A673 (cell line): ENCODE data around the gene ITK. TPM values are rescaled to one million over a fixed set of nuclear protein-coding genes. Genes with fewer than 3 reads are reported as not detected.

Experiments
- BruUV-seq: library from RNA; stranded (reverse); fragments of 400-500 nt; replicated peaks from 2 replicates; lab custom pipeline; 2021; lab: Mats Ljungman, UMichigan
- CTCF ChIA-PET: fragments of 300-600 bp; sonication (Branson Sonifier 250); formaldehyde crosslinking; loops from one replicate; lab custom pipeline; 2022; ENCODE audit warnings: antibody characterized with exemption; lab: Charles Lee
- POLR2A ChIA-PET: fragments of 300-600 bp; sonication (Branson Sonifier 250); formaldehyde crosslinking; loops from one replicate; lab custom pipeline; 2022; ENCODE audit warnings: antibody characterized with exemption; ENCODE audit not compliant: low non-redundant PET; lab: Charles Lee
- DNase-seq: peaks from one replicate; pipeline ENCODE4 v3.0.0-alpha.2; 2015; ENCODE audit warnings: low spot score
- H3K27ac ChIP-seq: fragments of 200-600 bp; sonication (generic); 2 replicates; pipeline ENCODE4 v1.5.1; 2016; ENCODE audit warnings: mixed run types, low read depth, mild to moderate bottlenecking, mixed read lengths, antibody characterized with exemption, low read length; ENCODE audit not compliant: poor library complexity, severe bottlenecking
- H3K27me3 ChIP-seq: fragments of 200-600 bp; sonication (generic); replicated peaks from 2 replicates; pipeline ENCODE4 v1.6.1; 2017; ENCODE audit warnings: mixed run types, low read depth, mild to moderate bottlenecking, mixed read lengths, antibody characterized with exemption, low read length; ENCODE audit not compliant: insufficient read depth, poor library complexity
- H3K36me3 ChIP-seq: fragments of 200-600 bp; sonication (generic); 2 replicates; pipeline ENCODE4 v1.6.1; 2016; ENCODE audit warnings: mixed run types, mild to moderate bottlenecking, mixed read lengths, antibody characterized with exemption, low read length; ENCODE audit not compliant: insufficient read depth, poor library complexity, severe bottlenecking
- H3K4me1 ChIP-seq: fragments of 200-600 bp; sonication (generic); 2 replicates; pipeline ENCODE4 v1.6.1; 2017; ENCODE audit warnings: mixed run types, mild to moderate bottlenecking, mixed read lengths, antibody characterized with exemption, low read length; ENCODE audit not compliant: insufficient read depth, poor library complexity, severe bottlenecking
- H3K4me3 ChIP-seq: fragments of 200-600 bp; sonication (generic); 2 replicates; pipeline ENCODE4 v1.5.1; 2016; ENCODE audit warnings: low read depth, mixed run types, mild to moderate bottlenecking, mixed read lengths, low read length; ENCODE audit not compliant: poor library complexity, severe bottlenecking
- H3K9me3 ChIP-seq: fragments of 200-600 bp; sonication (generic); 2 replicates; pipeline ENCODE4 v1.6.1; 2016; ENCODE audit warnings: mixed run types, low read depth, mild to moderate bottlenecking, mixed read lengths, antibody characterized with exemption, low read length; ENCODE audit not compliant: poor library complexity, severe bottlenecking
- CTCF ChIP-seq: fragments of 300-800, 200-600 bp; sonication (generic); conservative IDR thresholded peaks from 2 replicates; pipeline ENCODE4 v1.5.1; 2017; ENCODE audit warnings: low read depth, mild to moderate bottlenecking, antibody characterized with exemption, low read length, moderate library complexity, mixed read lengths
- EZH2 ChIP-seq: fragments of 200-600 bp; sonication (generic); IDR thresholded peaks from 2 replicates; pipeline ENCODE4 v1.6.1; 2017; ENCODE audit warnings: borderline replicate concordance, low read depth, mild to moderate bottlenecking, mixed read lengths, antibody characterized with exemption, low read length; ENCODE audit not compliant: poor library complexity, severe bottlenecking
- intact Hi-C: fragments of 100-400 bp; cut with micrococcal nuclease; formaldehyde crosslinking; loops from one replicate; pipeline ENCODE4 v1.10.0; 2022; ENCODE audit not compliant: unreplicated experiment
- total RNA-seq: library from RNA; stranded (reverse); gene quantifications from 2 replicates; pipeline ENCODE4 v1.2.3, GENCODE V29; 2021

Gene ITK
- total RNA-seq, 1 experiment from 2014 or later: not detected

- ChIA-PET POLR2A (no interaction called here), CTCF (no interaction called here)
- no peak for DNase-seq
- no peaks in the 10 kb centered on the region for H3K27me3 ChIP-seq
- intact Hi-C loops: no loop called here
- TF ChIP-seq EZH2 (no peak), CTCF (no peak)
- no peaks in the 10 kb centered on the region for H3K4me1 ChIP-seq
- BruUV-seq: no TSS peak
- H3K9me3 ChIP-seq: no peaks in the 10 kb centered on the region
- H3K4me3 ChIP-seq: no peak overlapping the region
- H3K36me3 ChIP-seq: no peaks in the 10 kb centered on the region
- H3K27ac ChIP-seq: no peak overlapping the region
These were observed 23.2 kb upstream of the ITK start for GRCh38 chr5:157157293-157157891.

DNA sequence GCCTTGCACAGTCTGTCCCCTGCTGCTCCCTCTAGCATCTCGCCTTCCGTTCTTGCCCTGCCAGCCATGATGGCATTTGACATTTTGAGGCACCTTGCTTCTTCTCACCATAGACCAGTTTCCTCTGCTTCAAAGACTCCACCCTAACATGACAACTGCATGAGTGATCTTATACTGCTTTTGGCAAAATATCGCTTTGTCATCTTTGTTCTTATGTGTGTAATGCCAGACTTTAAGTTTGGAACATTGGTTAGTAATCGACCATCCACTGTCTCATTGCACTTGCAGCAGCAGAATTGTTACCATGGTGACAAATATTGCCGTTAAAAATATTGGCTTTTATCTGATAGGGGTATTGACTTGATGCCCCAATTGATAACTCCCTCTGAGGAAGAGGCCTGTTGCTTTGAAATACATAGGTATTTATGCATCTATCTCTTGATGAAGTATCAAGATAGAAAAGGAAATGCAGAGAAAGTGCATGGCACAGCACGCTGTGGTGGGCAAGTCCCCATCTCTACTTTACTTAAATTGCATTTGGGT, 21.4 kb upstream of the ITK start:
- ChIA-PET CTCF (no interaction called here), POLR2A (no interaction called here)
- no peak for DNase-seq
- H3K36me3 ChIP-seq: no peaks in the 10 kb centered on the region
- H3K4me1 ChIP-seq: no peaks in the 10 kb centered on the region
- H3K27me3 ChIP-seq: no peaks in the 10 kb centered on the region
- H3K27ac ChIP-seq: no peak overlapping the region
- no TSS peak for BruUV-seq
- H3K9me3 ChIP-seq: no peaks in the 10 kb centered on the region
- intact Hi-C loops: no loop called here
- no peak for TF ChIP-seq CTCF
- TF ChIP-seq EZH2: no peak
- no peak overlapping the region for H3K4me3 ChIP-seq

- TF ChIP-seq EZH2 (no peak), CTCF (no peak)
- CTCF ChIA-PET: no interaction called here
- Histone ChIP-seq H3K9me3 (no peaks in the 10 kb centered on the region), H3K4me1 (no peaks in the 10 kb centered on the region), H3K4me3 (no peak overlapping the region), H3K27ac (no peak overlapping the region), H3K36me3 (no peaks in the 10 kb centered on the region), H3K27me3 (no peaks in the 10 kb centered on the region)
- DNase-seq: no peak
- POLR2A ChIA-PET: no interaction called here
- BruUV-seq: no TSS peak
- intact Hi-C loops: no loop called here
These were observed 20.6 kb upstream of the ITK start for GRCh38 chr5:157160001-157160400.
